DMS114 treated with DMSO at 0.1 percent for 48 hours (cell line): ENCODE data around the gene N4BP2L2.

ENCODE experiments used
- DNase-seq: peaks from one replicate; lab custom pipeline; 2025; ENCODE audit not compliant: unreplicated experiment; lab: John Stamatoyannopoulos, UW

Gene N4BP2L2

GRCh38 chr13:32426990-32427851 is 111.4 kb downstream of the N4BP2L2 start:
- DNase-seq, result no peak

- no peak for DNase-seq
Observed at GRCh38 chr13:32426191-32426989, 112.2 kb downstream of the N4BP2L2 start.

DNA sequence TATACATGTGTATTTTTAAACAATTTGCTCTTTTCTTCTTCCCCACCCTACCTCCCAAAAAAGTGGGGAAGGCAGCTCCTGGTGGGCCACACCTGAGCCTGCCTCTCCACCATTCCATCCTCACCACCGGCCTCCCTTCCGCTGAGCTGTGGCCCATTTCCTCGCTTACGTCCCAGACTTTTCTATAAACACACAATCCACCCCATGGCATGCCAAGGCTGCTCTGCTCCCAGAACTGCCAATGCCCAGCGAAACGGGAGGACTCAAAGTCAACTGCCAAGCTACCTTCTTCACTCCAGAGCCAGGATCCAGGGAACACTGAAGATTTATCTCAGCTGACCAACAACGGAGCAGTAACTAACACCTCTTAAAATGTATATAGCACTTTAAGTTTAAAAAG is 113.4 kb downstream of the N4BP2L2 start:
- DNase-seq, result no peak

DNA sequence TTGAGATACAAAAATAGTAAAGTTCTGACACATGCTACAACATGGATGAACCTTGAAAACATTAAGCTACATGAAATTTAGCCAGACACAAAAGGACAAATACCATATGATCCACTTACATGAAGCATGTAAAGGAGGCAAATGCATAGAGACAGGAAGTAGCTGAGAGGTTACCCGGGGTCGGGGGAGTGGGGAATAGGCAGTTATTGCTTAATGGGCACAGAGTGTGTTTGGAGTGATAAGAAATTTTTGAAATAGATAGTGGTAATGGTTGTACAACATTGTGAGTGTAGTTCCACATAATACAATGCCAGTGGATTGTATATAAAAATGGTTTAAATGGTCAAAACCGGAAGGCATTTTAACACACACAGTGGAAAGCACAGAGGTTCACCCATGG is 115.0 kb downstream of the N4BP2L2 start:
- no peak for DNase-seq

DNA sequence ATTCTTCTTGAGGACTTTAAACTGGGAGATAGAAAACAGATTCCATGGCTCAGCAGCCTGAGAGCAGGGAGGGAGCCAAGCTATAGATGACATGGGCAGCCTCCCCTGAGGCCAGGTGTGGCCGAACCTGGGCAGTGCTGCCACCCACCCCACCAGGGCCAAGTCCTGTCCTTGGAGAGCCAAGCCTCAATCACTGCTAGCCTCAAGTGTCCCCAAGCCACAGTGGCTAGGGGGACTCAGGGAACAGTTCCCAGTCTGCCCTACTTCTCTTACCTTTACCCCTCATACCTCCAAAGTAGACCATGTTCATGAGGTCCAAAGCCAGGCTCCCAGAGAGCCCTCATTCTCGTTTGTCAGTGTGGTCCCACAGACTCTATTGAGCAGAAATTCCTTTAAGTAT is 118.7 kb downstream of the N4BP2L2 start:
- DNase-seq, result no peak

DNA sequence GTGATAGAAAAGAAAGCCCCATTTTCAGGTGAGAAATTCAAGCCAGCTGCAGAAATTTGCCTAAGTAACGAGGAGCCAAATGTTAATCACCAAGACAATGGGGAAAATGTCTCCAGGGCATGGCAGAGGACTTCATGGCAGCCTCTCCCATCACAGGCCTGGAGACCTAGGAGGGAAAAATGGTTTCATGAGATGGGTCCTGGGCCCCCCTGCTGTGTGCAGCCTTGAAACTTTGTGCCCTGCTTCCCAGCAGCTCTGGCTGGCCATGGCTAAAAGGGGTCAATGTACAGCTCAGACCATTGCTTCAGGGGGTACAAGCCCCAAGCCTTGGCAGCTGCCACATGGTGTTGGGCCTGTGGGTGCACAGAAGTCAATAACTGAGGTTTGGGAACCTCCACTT is 120.6 kb downstream of the N4BP2L2 start:
- no peak for DNase-seq

DNA sequence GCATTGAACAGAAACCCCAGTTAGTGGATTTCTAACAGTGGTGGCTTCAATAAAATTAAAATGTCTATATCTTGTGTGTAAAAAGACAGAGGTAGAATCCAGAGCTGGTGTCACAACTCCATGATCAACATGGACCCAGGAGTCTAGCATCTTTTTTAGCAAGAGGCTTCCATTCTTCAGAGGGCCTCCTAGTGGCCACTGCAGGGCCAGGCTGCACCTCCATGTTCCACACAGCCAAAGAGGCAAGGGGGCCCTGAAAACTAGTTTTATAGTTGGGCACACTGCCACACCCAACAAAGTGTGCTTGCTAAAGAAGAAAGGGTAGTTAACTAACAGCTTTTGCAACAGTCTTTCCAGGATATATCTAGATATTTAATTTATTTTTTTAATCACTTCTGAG is 123.6 kb downstream of the N4BP2L2 start:
- no peak for DNase-seq

- DNase-seq, result no peak
Observed at GRCh38 chr13:32414580-32414979, 124.0 kb downstream of the N4BP2L2 start.

GRCh38 chr13:32413284-32413683 is 125.3 kb downstream of the N4BP2L2 start:
- DNase-seq, result no peak

DNA sequence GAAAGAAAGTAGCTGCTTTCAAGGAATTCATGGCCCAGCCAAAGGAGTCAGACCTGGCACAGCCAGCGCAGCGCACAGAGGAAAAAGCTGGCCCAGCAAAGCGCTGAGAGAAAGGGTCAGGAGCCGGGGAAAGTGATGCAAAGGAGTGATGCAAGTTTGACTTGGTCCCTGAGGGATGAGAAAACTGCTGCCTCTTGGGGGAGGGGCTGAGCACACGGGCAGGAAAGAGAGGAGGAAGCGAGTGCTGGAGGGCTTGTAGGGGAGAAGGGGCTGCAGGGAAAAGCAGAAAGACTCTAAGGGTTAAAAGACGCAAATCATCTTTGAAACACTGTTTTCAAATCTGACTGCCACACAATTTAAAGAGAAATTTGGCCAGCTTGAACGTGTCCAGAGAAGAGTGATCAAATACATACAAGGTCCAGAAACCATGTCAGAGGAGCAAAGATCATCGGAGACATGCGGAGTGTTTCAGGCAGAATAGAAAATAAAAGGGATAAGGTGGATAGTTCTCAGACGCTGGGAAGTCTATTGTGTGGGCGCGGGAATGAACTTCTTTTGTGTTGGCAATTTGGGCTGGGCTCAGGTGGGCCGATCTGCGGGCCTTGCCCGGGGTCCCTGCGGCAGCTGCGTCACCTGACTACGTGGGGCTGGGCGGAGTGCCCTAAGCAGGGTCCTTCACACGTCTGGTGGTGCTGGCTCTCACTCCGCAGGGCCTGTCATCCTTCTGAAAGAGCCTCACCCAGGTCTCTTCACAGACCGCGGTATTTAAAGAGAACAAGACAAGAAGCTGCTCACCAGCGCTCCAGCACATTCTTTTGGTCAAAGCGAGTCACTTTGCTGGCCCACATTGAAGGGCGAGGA is 128.8 kb downstream of the N4BP2L2 start:
- DNase-seq, result no peak

DNA sequence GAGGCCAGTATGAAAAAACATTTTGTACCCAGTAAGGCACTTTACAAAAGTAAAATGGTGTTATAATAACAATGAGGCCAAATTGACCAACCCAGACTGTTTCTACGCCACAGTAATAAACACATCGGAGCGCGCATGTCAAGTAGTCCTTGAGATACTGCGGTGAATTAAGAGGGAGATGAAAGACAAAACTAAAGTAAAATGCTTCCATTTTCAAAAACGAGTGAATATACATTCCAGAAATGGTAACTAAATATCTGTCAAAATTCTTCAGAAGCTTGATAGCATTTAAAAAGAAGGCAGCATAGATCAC is 129.6 kb downstream of the N4BP2L2 start:
- no peak for DNase-seq

- DNase-seq, result no peak
Observed at GRCh38 chr13:32408296-32409000, 130.1 kb downstream of the N4BP2L2 start.

- DNase-seq, result no peak
Observed at GRCh38 chr13:32407854-32408253, 130.7 kb downstream of the N4BP2L2 start.

DNA sequence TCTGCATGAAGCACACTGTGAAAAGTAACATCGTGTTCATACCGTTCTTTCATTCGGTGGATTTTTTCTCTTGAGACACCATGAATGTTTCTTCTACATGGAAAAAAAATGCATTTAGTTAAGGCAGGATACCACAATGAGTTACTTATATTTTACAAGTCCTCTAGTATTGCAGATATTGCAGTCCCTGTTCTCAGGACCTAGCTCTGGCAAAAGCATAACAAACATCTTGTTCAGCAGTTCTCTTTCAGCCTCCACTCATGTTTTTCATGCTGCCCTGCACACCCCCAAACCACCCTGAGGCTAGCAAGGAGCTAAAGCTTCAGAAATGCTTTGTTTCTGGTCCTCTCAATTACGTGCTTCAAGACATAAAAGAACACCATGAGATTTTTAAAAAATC is 135.5 kb downstream of the N4BP2L2 start:
- DNase-seq, result no peak

DNA sequence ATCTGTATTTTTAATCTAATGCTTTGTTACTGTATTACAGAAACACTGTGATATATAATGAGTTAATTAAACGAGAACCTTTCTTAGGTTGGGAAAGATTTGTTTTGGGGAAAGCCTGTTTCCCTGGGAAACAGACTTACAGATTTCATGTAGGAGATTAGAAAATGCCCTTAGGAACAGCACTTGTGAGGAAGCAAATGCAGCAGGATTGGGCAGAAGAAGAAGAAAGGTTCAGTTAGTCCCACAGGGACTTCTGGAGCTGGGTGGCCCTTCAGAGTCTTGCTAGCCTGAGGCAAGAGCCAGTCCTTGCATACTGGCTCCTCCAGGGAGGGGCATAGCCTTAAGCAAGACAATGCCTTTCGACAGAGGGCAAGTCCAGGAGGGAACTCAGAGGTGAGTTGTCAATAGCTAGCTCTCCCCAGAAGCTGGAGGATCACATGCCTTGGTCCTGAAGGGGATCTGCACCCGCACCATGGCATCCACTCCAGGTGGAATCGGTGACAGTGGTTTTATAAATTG is 147.4 kb downstream of the N4BP2L2 start:
- no peak for DNase-seq

GRCh38 chr13:32390484-32390883 is 148.1 kb downstream of the N4BP2L2 start:
- no peak for DNase-seq

DNA sequence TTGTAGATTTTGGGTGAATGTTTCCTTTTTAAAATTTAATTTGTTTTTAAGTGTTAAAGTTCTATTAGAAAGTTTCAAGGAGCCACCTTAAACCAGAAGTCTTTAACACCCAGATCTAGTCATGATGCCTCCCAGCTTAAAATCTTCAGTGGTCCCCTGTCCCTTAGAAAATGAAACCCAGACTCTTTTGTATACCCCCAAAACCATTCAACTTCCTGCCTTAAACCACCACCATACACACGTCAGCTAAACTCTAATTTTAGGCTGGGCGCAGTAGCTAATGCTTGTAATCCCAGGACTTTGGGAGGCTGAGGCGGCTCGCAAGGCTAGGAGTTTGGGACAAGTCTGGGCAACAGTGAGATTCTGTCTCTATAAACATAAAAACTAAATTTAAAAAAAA is 148.5 kb downstream of the N4BP2L2 start:
- no peak for DNase-seq

DNA sequence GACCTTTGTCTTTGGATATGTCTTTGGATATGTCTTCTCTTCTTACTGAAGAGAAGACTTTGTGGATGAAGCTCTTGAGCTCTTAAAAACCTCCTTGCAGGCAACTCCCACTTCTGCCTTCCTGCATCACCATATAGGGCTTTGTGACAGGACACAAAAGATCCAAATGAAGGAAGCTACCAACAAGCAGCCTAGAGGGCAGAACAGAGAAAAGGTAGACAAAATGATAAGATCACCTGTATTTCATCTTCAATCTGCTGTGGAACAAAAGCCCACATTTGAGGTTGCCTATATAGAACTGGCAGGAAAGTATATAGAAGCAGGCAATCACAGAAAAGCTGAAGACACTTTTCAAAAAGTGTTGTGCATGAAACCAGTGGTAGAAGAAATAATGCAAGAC is 153.2 kb downstream of the N4BP2L2 start:
- DNase-seq, result no peak

DNA sequence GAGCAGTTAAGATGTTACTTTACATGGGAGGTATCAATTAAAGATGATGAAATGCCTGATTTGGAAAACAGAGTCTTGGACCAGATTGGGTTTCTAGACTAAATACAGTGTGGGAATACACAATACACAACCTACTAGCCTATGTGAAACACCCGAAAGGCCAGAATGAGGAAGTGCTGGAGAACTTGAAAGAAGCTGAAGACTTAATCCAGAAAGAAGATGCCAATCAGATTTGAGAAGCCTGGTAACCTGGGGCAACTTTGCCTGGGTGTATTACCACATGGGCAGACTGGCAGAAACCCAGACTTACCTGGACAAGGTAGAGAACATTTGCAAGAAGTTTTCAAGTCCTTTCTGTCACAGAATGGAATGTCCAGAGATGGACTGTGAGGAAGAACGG is 153.9 kb downstream of the N4BP2L2 start:
- no peak for DNase-seq

DNA sequence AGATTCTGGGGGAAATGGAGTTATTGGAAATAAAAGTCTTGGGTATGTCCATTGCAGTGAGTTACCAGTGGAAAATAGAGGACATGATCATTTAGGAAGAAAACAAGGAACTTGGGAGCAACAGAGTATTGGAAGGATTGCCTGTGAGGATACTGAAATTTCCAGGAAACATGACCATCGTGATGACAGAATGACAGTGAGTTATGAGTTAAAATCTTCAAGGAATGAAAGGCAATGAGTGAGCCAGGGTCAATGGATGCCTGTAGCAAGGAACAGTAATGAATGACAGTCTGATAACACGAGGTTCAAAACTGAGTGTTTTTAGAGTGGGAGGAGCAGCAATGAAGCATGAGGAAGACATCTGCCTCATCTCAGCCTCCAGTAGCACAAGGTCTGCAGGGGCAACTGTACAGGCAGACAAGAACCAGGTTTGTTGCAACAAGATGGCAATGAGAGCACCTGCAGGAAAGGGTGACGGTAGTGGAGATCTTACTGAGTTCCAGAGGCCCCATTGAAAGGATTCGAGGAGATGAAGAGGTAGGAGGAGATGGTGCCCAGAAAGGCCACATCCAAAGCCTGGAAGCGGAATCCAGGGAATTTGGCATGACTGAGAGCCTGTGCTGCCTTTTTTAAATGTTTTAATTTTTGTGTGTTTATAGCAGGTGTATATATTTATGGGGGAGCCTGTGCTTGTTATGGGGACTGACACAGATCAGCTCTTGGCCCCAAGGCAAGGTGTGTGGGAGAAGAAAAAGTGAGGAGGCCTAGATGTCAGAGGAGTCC is 154.6 kb downstream of the N4BP2L2 start:
- no peak for DNase-seq
